Hepatocyte (in vitro differentiated cells): ENCODE data around the gene WRNIP1. TPM values are rescaled to one million over a fixed set of nuclear protein-coding genes. Genes with fewer than 3 reads are reported as not detected.

Source experiments
- DNase-seq: peaks from one replicate; pipeline ENCODE4 v3.0.0-alpha.2; 2016; ENCODE audit warnings: low spot score
- H2AFZ ChIP-seq: fragments of 200-600 bp; sonication (generic); 2 replicates; pipeline ENCODE4 v1.6.0; 2016; ENCODE audit warnings: antibody characterized with exemption, mild to moderate bottlenecking
- H3K27ac ChIP-seq: fragments of 200-600 bp; sonication (generic); 2 replicates; pipeline ENCODE4 v1.5.1; 2016; ENCODE audit warnings: mild to moderate bottlenecking
- H3K27me3 ChIP-seq: fragments of 200-600 bp; sonication (generic); 2 replicates; pipeline ENCODE4 v1.6.1; 2016
- H3K36me3 ChIP-seq: fragments of 200-600 bp; sonication (generic); replicated peaks from 2 replicates; pipeline ENCODE4 v1.5.1; 2016; ENCODE audit warnings: low read depth; ENCODE audit not compliant: insufficient read depth
- H3K4me1 ChIP-seq: fragments of 200-600 bp; sonication (generic); 2 replicates; pipeline ENCODE4 v1.5.1; 2016; ENCODE audit warnings: mild to moderate bottlenecking, moderate library complexity; ENCODE audit not compliant: insufficient read depth
- H3K4me2 ChIP-seq: fragments of 200-600 bp; sonication (generic); 2 replicates; pipeline ENCODE4 v1.6.0; 2016
- H3K4me3 ChIP-seq: fragments of 200-600 bp; sonication (generic); 2 replicates; pipeline ENCODE4 v1.5.1; 2016; ENCODE audit warnings: mild to moderate bottlenecking
- H3K79me2 ChIP-seq: fragments of 200-600 bp; sonication (generic); 2 replicates; pipeline ENCODE4 v1.6.0; 2017; ENCODE audit warnings: mild to moderate bottlenecking
- H3K9me2 ChIP-seq: fragments of 200-600 bp; sonication (generic); replicated peaks from 2 replicates; pipeline ENCODE4 v1.6.0; 2017; ENCODE audit warnings: mild to moderate bottlenecking; ENCODE audit not compliant: insufficient read depth
- H3K9me3 ChIP-seq: fragments of 200-600 bp; sonication (generic); 2 replicates; pipeline ENCODE4 v1.5.1; 2016; ENCODE audit warnings: low read depth, mild to moderate bottlenecking
- H4K20me1 ChIP-seq: fragments of 200-600 bp; sonication (generic); 2 replicates; pipeline ENCODE4 v1.6.0; 2016; ENCODE audit warnings: mild to moderate bottlenecking; ENCODE audit not compliant: insufficient read depth, poor library complexity, severe bottlenecking
- CTCF ChIP-seq: fragments of 200-600 bp; sonication (generic); IDR thresholded peaks from 2 replicates; pipeline ENCODE4 v1.5.1; 2016; ENCODE audit warnings: antibody characterized with exemption, mild to moderate bottlenecking; ENCODE audit not compliant: poor library complexity
- EZH2 ChIP-seq: fragments of 200-600 bp; sonication (generic); IDR thresholded peaks from 2 replicates; pipeline ENCODE4 v1.6.1; 2016; ENCODE audit warnings: antibody characterized with exemption, mild to moderate bottlenecking, borderline replicate concordance
- EZH2phosphoT487 ChIP-seq: fragments of 200-600 bp; sonication (generic); IDR thresholded peaks from one replicate; pipeline ENCODE4 v1.6.1; 2018; ENCODE audit warnings: antibody characterized with exemption, mild to moderate bottlenecking, low read depth, moderate library complexity; ENCODE audit not compliant: unreplicated experiment, severe bottlenecking
- WGBS: methylation state at CpG from one replicate; pipeline ENCODE4 v1.1.6; 2016; ENCODE audit warnings: low lambda C conversion rate; ENCODE audit errors: missing lambda C conversion rate; 5-methylcytosine and 5-hydroxymethylcytosine counted together
- polyA plus RNA-seq: library from polyadenylated mRNA; unstranded; fragments of >200 nt; fragmentation: Nextera tagmentation; extraction: Ambion mirVana; gene quantifications from 2 replicates; pipeline ENCODE4 v1.2.1, GENCODE V29; 2016
- total RNA-seq: library from RNA; depleted of rRNA; stranded (reverse); fragments of >200 nt; gene quantifications from 2 replicates; pipeline ENCODE4 v1.2.3, GENCODE V29; 2014

WRNIP1 gene
- total and polyA plus RNA-seq, 2 experiments from 2014 or later: 47.6 to 54.6 TPM

DNA sequence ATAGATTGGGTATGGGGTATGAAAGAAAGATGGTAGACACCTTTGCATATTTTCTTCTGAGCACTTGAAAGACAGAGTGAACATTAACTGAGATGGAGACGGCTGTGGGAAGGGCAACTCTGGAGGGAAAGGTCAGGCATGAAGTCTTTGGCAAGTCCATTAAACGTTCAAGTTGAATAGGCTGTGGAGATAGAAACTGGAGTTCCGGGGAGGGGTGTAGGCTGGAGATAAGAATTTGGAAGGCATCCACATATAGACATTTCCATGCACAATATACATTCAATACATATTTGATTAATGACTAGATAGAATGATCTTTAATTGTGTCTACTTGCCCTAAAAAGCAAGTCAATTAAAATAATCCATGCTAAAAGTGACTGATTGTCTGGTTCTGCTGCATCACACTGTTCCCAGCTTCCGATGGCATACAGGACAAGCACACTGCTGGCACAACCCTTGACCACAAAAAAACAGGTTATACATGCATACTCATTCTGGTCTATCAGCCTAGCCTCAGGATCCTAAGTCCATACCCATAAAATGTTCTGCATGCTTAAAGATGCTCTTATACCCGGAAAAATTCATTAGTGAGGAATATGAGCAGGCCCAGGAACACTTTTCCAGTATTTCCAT, 12.6 kb upstream of the WRNIP1 start:
- Histone ChIP-seq H4K20me1 (no peaks in the 10 kb centered on the region), H3K9me2 (no peaks in the 10 kb centered on the region), H3K79me2 (no peaks in the 10 kb centered on the region), H3K4me3 (no peak overlapping the region), H3K27me3 (no peaks in the 10 kb centered on the region), H3K4me2 (no peak overlapping the region), H3K9me3 (no peaks in the 10 kb centered on the region), H3K4me1 (no peaks in the 10 kb centered on the region), H3K36me3 (no peaks in the 10 kb centered on the region), H3K27ac (no peak overlapping the region), H2AFZ (no peak overlapping the region)
- no peak for TF ChIP-seq EZH2
- TF ChIP-seq EZH2phosphoT487: no peak
- TF ChIP-seq CTCF: no peak
- no peak for DNase-seq
- 87% methylated on average over 5 of the region's 5 CpGs for WGBS

DNA sequence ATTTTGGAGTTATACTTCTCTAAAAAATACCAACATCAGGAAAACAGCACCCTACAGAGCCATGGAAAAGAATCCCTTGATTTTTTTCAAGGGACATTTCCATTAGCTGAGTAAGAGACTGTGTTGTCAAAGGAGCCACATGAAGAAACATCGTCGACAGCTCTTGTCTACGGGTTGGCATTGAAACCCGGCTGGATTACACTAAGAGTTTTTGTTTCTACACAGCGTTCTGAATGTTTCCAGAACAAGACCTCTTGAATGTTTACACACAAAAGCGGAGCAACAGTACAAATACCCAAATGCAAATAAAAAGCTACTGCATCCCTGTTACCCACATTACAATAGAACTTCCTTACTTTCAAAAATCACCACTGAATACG, 12.1 kb upstream of the WRNIP1 start:
- WGBS: 85% methylated on average over 7 of the region's 7 CpGs
- Histone ChIP-seq H3K4me2 (no peak overlapping the region), H3K4me1 (no peaks in the 10 kb centered on the region), H3K9me2 (no peaks in the 10 kb centered on the region), H4K20me1 (no peaks in the 10 kb centered on the region), H3K79me2 (no peaks in the 10 kb centered on the region), H3K4me3 (no peak overlapping the region), H3K36me3 (no peaks in the 10 kb centered on the region), H2AFZ (no peak overlapping the region), H3K27me3 (no peaks in the 10 kb centered on the region), H3K9me3 (no peaks in the 10 kb centered on the region), H3K27ac (no peak overlapping the region)
- TF ChIP-seq CTCF (no peak), EZH2phosphoT487 (no peak), EZH2 (no peak)
- no peak for DNase-seq

DNA sequence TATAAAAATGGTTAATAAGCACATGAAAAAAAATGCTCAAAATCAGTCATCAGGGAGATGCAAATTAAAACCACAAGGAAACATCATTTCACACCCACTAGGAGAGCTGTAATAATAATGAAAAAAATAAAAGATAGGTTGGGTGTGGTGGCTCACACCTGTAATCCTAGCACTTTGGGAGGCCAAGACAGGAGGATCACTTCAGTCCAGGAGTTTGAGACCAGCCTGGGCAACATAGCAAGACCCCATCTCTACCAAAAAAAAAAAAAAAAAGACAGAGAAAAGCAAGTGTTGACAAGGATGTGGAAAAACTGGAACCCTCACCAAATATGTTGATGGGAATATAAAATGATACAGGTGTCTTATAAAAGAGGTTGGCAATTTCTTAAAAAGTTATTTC, 11.4 kb upstream of the WRNIP1 start:
- DNase-seq: no peak
- no peak for TF ChIP-seq CTCF
- TF ChIP-seq EZH2: no peak
- no peak for TF ChIP-seq EZH2phosphoT487

More for the DNA sequence above, 11.4 kb upstream of the WRNIP1 start:
- Histone ChIP-seq H3K27ac (no peak overlapping the region), H3K79me2 (no peaks in the 10 kb centered on the region), H3K4me3 (no peak overlapping the region), H3K36me3 (no peaks in the 10 kb centered on the region), H2AFZ (no peak overlapping the region), H3K4me1 (no peaks in the 10 kb centered on the region), H4K20me1 (no peaks in the 10 kb centered on the region), H3K9me2 (no peaks in the 10 kb centered on the region), H3K4me2 (no peak overlapping the region), H3K27me3 (no peaks in the 10 kb centered on the region), H3K9me3 (no peaks in the 10 kb centered on the region)
